HG02981 (cell line): ENCODE data around the gene APRT.
"Not testable (repeated sequence)": the region's sequence is repeated elsewhere in the genome, so short reads cannot be mapped to it uniquely, and the experiment has no call there.

Experiments
- ATAC-seq: cut with Tn5 transposase; IDR thresholded peaks from one replicate; pipeline ENCODE4 v1.9.1; 2021; ENCODE audit warnings: mild to moderate bottlenecking, moderate library complexity; ENCODE audit not compliant: unreplicated experiment

APRT gene

GRCh38 chr16:88790312-88791211, 21.2 kb downstream of the APRT start:
- ATAC-seq: no peak

GRCh38 chr16:88789594-88789993, 22.1 kb downstream of the APRT start:
- ATAC-seq: no peak

- not testable (repeated sequence) for ATAC-seq
Measured at GRCh38 chr16:88788749-88789148, 23.0 kb downstream of the APRT start.

- no peak for ATAC-seq
Measured at GRCh38 chr16:88787579-88788314, 24.0 kb downstream of the APRT start.

- ATAC-seq: no peak
Measured at GRCh38 chr16:88785106-88785924, 26.4 kb downstream of the APRT start, which contains the start of gene PIEZO1. PIEZO1 (minus strand) TSS chr16:88785220; CDS start chr16:88784964, 256 bp downstream.

GRCh38 chr16:88784856-88785105, 26.9 kb downstream of the APRT start:
- ATAC-seq: no peak

- no peak for ATAC-seq
Measured at GRCh38 chr16:88784074-88784855, 27.5 kb downstream of the APRT start.

- no peak for ATAC-seq
Measured at GRCh38 chr16:88783391-88784073, 28.2 kb downstream of the APRT start.

- ATAC-seq: no peak
Measured at GRCh38 chr16:88782454-88783390, 29.0 kb downstream of the APRT start.

GRCh38 chr16:88781140-88782077, 30.3 kb downstream of the APRT start:
- no peak for ATAC-seq

GRCh38 chr16:88780142-88781062, 31.3 kb downstream of the APRT start:
- ATAC-seq: no peak

GRCh38 chr16:88779406-88780141, 32.2 kb downstream of the APRT start:
- no peak for ATAC-seq

- no peak for ATAC-seq
Measured at GRCh38 chr16:88778541-88779065, 33.1 kb downstream of the APRT start.

- ATAC-seq: no peak
Measured at GRCh38 chr16:88778271-88778525, 33.5 kb downstream of the APRT start.

- no peak for ATAC-seq
Measured at GRCh38 chr16:88777471-88778270, 34.1 kb downstream of the APRT start.
